HG02642 (cell line): ENCODE results near the gene MRTFA.
"Not testable (repeated sequence)": the region's sequence is repeated elsewhere in the genome, so short reads cannot be mapped to it uniquely, and the experiment has no call there.

ENCODE experiments used
- ATAC-seq: cut with Tn5 transposase; IDR thresholded peaks from one replicate; pipeline ENCODE4 v1.9.1; 2021; ENCODE audit warnings: mild to moderate bottlenecking; ENCODE audit not compliant: unreplicated experiment, poor library complexity

Gene MRTFA

GRCh38 chr22:40633036-40633435 lies 3.5 kb downstream of the MRTFA start:
- ATAC-seq: no peak

DNA sequence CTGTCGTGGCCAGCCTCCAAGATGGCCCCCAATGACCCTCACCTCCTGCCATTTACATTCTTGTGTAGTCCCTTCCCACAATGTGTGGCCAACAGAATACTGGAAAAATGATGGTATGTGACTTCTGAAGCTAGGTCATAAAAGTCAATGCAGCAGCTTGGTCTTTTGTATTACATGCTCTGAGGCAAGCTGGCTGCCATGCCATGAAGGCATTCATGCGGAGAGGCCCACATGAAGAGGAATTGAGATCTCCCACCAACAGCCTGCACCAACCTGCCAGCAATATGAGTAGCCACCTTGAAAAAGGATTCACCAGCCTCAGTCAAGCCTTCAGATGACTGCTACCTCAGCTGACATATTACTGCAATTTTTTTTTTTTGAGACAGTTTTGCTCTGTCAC lies 4.6 kb downstream of the MRTFA start:
- no peak for ATAC-seq

DNA sequence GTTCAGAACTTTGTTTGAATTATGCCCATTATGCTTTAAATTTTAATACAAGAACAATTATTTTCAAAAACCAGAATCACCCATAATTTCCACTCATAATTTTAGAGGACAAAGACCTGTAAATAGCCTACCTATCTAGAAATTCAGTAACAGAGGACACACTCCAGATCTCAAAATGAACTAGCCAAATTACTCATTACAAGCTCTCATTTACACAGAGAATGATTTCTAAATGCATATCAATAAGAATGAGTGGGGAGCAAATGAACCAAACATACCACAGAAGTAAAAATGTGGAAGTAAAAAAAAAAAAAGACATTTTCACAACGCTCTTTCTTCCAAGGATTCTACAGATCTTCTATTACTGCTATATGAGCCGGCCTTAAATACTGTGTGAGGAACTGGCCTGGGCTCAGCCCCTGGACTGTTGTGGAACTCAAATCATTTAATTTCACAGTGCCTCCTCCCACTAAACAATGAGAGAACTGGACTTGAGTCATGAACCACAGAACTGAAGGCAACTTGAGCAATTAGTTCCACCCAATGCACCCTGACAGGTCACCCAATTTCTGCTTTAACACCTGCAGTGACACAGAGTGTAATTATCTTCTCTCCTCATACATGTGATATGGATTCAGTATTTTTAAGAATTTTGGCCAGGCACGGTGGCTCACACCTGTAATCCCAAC lies 8.0 kb downstream of the MRTFA start:
- ATAC-seq: no peak

- no peak for ATAC-seq
These were observed 8.9 kb downstream of the MRTFA start for GRCh38 chr22:40627612-40628011.

DNA sequence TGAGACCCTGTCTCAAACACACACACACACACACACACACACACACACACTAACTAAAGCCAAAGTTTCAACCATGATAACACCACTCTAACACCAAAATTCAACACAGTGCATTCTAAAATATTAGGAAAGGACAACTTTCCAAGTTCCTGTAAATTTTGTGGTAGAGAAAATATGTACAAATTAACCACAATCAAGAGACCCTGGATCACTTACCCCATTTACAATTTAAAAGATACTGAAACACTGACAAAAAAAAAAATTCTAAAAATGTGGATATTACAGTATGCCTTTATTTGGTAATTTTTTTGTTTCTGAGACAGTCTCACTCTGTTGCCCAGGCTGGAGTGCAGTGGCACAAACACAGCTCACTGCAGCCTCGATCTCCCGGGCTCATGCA lies 9.7 kb downstream of the MRTFA start:
- ATAC-seq: no peak

DNA sequence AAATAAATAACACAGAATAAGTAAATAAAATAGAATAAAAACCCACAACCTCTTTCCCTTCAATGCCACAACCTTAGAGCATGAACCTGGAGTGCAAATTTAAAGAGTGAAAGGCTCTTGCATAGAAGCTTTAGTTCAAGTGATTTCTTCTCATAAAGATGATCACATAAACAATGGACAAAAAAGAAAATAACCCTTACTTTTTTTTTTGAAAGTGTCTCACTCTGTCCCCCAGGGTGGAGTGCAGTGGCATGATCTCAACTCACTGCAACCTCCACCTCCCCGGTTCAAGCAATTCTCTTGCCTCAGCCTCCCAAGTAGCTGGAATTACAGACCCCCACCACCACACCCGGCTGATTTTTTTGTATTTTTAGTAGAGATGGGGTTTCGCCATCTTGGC lies 10.7 kb downstream of the MRTFA start:
- ATAC-seq: not testable (repeated sequence)

DNA sequence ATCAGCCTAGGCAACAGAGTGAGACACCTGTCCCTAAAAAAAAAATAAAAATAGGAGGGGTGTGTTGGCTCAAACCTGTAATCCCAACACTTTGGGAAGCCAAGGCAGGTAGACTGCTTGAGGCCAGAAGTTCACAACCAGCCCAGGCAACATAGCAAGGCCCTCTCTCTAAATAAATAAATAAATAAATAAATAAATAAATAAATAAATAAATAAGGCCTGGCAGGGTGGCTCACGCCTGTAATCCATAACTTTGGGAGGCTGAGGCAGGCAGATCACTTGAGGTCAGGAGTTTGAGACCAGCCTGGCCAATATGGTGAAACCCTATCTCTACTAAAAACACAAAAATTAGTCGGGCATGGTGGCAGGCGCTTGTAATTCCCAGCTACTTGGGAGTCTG lies 11.2 kb downstream of the MRTFA start:
- not testable (repeated sequence) for ATAC-seq

DNA sequence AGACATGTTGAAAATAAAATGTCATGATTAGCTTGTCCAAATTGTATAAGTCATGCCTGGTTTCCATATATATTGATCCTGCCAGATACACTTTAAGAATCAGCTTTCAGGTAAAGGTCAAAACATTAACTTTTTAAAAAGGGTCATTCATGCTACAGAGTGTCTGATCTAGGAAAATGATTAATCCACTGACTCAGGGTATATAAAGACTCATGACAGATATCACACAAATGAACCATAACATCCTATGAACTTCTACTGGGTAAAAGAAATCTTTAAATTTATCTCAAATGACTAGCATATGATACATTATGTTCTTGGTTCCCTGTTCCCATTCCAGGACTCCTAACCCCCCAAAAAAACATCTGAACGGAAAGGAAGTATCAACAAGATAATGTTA lies 11.7 kb downstream of the MRTFA start:
- ATAC-seq: no peak

DNA sequence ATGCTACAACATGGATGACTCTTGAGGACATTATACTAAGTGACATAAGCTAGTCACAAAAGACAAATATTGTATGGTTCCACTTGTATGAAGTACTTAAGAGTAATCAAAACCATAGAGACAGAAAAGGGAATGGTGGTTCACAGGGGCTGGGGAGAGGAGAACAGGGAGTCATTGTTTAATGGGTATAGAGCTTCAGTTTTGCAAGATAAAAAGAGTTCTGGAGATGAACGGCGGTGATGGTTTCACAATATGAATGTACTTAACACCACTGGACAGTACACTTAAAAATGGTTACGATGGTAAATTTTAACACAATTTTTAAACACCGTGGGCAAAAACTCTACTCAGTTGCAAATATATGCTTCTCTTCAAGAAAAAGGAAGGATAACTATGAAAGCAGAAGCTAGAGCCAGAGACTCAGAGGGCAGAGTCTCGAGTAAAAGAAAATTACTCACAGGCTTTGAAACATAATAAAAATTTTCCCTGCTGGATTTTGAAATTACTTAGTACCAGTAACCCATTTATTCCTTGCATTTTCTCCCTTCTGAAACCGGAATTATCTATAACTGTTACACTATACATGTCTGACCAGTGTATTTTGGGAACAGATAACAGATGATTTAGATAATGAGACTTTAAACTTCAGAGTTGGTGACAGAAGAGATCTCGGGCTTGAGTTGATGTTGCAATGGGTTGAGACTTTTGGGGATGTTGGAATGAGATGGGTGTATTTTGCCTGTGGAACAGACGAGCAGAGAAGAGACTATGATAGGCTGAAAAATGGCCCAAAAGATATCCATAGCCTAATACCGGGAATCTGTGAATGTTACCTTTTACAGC lies 15.0 kb downstream of the MRTFA start:
- no peak for ATAC-seq

DNA sequence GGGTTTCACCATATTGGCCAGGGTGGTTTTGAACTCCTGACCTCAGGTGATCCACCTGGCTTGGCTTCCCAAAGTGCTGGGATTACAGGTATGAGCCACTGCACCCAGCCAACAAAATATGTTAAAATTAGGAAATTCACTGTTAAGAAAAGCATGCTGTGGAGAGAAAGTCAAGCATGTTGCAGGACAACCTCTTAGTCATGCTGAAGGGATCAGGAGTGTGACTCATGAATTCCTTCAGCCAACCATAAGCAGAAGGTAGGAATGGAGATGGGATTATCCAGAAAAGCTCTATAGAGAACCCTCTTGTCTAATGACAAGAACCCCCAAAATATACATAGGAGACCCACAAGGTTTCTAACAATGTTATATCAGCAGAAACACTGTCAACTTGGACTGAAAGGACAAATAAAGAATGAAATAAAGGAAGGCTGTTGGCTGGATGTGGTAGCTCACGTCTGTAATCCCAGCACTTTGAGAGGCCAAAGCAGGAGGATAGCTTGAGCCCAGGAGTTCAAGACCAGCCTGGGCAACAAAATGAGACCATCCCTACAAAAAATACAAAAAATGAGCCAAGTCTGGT lies 16.0 kb downstream of the MRTFA start:
- ATAC-seq: no peak

- no peak for ATAC-seq
These were observed 18.1 kb downstream of the MRTFA start for GRCh38 chr22:40618400-40618799.

DNA sequence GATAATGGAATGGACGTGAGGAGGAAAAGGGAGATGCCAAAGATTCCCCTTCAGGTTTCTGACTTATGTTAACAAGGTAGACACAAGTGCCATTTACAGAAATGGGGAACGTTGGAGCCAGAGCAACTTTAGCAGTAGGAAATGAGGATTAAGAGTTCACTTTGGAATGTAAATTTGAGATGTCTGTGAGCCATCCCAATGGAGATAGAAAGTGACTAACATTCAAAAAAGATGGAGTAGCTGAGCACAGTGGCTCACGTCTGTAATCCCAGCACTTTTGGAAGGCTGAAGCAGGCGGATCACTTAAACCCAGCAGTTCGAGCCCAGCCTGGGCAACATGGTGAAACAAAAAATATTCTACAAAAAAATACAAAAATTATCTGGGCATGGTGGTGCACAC lies 19.9 kb downstream of the MRTFA start:
- ATAC-seq: no peak

GRCh38 chr22:40613067-40613466 lies 23.5 kb downstream of the MRTFA start:
- ATAC-seq: no peak

- ATAC-seq: no peak
These were observed 24.2 kb downstream of the MRTFA start for GRCh38 chr22:40612291-40612751.

DNA sequence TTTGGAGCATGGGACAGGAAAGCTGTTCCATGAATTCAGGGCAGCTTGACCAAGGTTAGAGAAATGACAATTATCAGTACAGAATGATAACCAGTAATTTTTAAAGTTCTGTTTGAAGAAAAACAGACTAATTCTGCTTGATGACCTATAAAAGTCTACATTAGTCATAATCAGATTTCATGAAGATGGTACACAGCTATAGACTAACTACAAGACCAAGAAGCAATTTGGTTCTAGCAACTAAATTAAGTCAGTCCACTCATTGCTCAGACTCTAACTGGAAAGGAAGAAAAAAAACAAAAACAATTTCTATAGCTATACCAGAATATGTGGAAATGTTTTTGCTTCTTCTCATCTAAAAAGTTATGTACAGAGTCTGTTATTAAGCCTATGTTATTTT lies 24.9 kb downstream of the MRTFA start:
- no peak for ATAC-seq

DNA sequence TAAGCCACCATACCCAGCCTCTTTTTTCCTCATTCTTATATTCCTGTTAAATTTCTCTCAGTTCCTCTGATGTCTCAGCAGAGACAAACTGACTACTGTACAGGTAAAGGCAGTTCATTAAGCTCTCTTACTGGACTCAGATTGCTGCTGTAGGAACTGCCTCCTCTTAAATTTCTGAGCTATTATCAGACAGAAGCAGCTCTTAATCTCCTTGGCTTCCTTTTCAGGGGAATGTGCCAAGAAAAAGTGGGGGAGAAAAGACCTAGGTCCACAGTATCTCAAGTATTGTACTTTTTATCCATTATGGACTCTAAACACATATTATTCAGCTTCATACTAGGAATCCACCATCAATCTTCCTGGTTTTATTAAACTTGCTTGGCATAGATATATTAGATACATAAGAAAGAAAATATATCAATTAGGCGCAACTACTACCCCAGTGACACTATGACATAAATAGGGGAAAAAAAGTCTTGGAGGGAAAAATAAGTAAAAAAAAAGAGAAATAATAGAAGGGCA lies 26.1 kb downstream of the MRTFA start:
- no peak for ATAC-seq

GRCh38 chr22:40609216-40609615 lies 27.3 kb downstream of the MRTFA start:
- no peak for ATAC-seq

- no peak for ATAC-seq
These were observed 29.0 kb downstream of the MRTFA start for GRCh38 chr22:40607506-40607905.

- ATAC-seq: no peak
These were observed 30.2 kb downstream of the MRTFA start for GRCh38 chr22:40606306-40606705.

DNA sequence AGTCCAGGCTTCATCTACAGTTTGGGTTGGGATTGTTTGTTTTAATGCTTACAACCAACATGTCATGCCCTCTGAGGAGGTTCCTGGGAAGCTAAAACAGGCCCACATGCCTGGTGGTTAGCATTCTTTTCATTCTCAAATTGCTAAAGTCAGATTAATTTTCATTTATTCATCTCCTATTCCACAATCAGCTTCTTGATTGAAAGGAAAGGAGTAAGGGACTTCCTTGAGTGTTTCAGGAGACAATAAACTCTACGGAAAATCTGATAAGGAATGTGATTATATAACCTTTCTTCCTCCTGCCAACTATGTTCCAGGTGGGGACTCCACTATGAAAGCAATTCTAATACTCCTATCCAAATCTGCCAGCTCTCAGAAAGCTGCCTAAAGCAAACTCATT lies 30.8 kb downstream of the MRTFA start:
- no peak for ATAC-seq

GRCh38 chr22:40603088-40603605 lies 33.4 kb downstream of the MRTFA start:
- no peak for ATAC-seq
